HG02610 (cell line): ENCODE results near the gene STIM1.
"Not testable (repeated sequence)": the region's sequence is repeated elsewhere in the genome, so short reads cannot be mapped to it uniquely, and the experiment has no call there.

Source experiments
- ATAC-seq: cut with Tn5 transposase; IDR thresholded peaks from one replicate; pipeline ENCODE4 v1.9.1; 2021; ENCODE audit warnings: mild to moderate bottlenecking, moderate library complexity; ENCODE audit not compliant: unreplicated experiment

The STIM1 gene

GRCh38 chr11:3854977-3855807 lies at the start of gene STIM1:
STIM1 (plus strand) TSS chr11:3855664; CDS start chr11:3856271, 607 bp downstream.
- ATAC-seq, result peak; percentile 56

DNA sequence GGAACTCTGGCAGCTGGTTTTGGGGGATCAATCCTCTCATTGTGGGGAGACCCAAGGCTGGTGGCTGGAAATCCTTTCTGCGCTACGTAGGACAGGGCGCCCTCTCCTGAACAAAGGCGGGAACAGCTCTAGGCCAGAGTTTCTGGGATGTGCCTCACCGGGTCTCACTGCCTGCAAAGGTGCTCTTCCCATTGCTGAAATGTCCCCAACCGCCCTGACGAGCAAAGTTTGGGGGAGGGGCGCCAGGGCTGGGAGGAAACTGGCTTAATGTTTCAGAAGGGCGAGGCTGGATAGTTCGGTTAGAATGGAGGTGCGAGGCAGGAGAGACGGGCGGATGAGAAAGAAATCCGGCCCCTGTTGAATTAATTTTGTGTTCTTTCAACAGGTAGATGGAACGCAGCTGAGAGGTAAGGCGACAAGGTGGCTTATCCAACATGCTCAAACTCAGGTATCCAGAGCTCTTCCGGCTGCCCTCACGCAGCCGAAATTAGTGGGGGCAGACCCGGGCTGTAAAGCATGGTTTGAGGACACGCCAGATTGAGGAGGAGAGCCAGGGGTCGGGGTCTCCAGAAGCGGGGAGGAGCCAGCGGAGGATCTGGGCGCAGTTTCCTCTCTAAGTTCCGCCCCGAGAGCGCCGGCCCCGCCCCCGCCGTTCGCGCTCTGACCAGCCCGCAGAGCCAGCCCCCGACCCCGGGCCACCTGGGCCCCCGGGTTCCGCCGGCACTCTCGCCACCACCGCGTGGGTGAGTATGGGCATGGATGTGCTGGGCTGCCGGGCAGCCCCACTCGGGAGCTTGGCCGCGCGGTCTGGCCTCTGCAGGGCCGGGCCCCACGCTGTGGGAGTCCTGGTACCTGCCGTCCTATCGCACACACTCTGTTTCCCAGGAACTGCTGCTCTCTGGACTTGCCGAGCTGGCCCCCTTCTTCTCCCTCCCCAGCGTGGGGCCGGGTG lies 47.3 kb upstream of the STIM1 start, which contains the start of gene PGAP2:
Gene PGAP2, plus strand, starts transcription at position 652 of the 952 bp plus-strand sequence. CDS start 2,700 bp downstream, outside the sequence.
- ATAC-seq, result peak; percentile 73

DNA sequence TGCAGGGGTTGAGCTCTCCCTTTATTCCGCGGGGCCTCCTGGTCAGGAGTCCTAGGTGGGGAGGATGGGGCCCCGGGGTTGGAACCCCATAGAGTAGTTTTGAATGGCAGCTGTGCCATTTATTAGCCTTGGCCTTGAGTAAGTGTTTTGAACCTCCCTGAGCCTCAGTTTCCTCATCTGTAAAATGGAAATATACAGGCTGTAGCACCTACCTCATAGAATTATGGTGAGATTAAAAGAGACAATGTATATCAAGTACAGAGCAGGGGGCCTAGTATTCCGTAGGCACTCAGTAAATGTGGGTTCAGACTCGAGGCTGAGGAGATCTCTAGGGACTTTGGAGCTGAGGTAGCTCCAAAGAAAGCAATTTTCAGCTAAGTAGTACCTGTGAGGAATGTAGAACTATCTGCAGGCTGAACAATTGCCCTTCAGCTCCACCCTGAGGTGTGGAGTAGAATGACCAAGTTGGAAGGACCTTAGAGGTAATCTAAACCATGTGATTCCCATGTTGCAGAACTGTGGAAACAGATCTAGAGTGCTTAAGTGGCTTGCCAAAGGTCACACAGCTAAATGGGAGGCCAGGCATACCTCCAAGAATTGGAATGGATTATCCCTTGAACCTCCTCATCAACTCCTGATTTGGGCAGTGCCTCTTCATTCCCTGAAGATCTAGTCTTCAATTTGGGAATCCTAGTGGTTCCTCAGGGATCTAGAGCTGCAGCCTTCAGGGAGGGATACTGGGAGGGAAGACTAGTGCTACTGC lies 46.4 kb upstream of the STIM1 start:
- peak; percentile 72 for ATAC-seq

DNA sequence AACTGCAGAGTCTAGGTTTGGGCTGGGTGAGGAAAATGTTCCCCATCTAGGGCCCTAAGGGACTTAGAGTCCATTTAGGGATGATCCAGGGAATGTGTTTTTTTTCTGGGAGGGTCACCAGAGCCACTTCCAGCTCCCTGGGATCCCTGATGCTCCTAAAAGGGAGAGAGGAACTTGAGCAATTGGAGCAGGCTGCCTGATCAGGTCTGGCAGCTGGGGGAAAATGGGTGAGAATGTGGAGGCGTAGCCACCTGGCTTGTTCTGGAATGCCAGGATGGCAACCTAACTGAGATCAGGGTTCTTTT lies 45.9 kb upstream of the STIM1 start:
- no peak for ATAC-seq

DNA sequence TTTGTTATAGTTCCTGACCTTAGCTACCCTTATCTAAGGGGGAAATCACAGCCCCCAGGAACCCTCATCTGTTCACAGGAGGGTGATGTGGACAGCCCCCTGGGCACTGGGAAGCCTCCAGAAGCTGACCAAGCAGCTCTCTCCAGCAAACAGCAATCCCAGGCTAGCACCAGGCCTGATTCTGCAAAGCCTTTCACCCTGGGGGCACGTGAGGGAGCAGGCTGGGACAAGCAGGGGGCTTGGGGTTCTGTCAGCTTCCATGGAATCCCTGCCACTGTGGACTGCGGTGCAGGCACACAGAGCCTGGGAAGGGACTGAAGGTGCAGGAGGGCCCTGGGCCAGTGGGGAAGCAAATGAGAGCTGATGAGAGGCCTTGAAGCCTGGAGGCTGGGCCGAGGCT lies 45.0 kb upstream of the STIM1 start:
- ATAC-seq, result no peak

GRCh38 chr11:3810951-3811350 lies 44.5 kb upstream of the STIM1 start:
- no peak for ATAC-seq

DNA sequence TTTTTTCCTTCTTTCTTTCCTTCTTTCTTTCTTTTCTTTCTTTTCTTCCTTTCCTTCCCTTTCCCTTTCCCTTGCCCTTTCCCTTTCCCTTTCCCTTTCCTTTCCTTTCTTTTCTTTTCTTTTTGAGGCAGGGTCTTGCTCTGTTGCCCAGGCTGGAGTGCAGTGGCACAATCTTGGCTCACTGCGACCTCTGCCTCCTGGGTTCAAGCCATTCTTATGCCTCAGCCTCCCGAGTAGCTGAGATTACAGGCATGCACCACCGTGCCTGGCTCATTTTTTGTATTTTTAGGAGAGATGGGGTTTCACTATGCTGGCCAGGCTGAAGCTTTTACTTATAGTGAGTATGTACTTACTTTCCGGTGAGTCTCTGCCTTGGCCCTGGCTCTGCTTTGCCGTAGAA lies 40.6 kb upstream of the STIM1 start:
- ATAC-seq, result not testable (repeated sequence)

- no peak for ATAC-seq
Observed at GRCh38 chr11:3815845-3816244, 39.6 kb upstream of the STIM1 start.

- no peak for ATAC-seq
Observed at GRCh38 chr11:3816673-3817072, 38.8 kb upstream of the STIM1 start.

GRCh38 chr11:3817181-3817800 lies 38.2 kb upstream of the STIM1 start:
- no peak for ATAC-seq

- no peak for ATAC-seq
Observed at GRCh38 chr11:3820971-3821370, 34.5 kb upstream of the STIM1 start.

DNA sequence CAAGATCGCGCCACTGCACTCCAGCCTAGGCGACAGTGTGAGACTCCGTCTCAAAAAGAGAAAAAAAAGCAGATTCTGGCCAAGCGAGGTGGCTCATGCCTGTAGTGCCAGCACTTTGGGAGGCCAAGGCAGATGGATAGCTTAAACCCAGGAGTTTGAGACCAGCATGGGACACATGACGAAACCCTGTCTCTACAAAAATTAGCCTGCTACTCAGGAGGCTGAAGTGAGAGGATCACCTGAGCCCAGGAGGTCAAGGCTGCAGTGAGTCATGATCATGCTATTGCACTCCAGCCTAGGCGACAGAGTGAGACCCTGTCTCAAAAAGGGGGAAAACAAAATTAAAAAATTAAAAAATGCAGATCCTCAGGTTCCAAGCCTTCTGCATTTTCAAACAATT lies 33.2 kb upstream of the STIM1 start:
- no peak for ATAC-seq

- no peak for ATAC-seq
Observed at GRCh38 chr11:3823303-3823702, 32.2 kb upstream of the STIM1 start.

- ATAC-seq, result no peak
Observed at GRCh38 chr11:3823762-3824506, 31.5 kb upstream of the STIM1 start.

- peak; percentile 79 for ATAC-seq
Observed at GRCh38 chr11:3824714-3825472, 30.6 kb upstream of the STIM1 start.

DNA sequence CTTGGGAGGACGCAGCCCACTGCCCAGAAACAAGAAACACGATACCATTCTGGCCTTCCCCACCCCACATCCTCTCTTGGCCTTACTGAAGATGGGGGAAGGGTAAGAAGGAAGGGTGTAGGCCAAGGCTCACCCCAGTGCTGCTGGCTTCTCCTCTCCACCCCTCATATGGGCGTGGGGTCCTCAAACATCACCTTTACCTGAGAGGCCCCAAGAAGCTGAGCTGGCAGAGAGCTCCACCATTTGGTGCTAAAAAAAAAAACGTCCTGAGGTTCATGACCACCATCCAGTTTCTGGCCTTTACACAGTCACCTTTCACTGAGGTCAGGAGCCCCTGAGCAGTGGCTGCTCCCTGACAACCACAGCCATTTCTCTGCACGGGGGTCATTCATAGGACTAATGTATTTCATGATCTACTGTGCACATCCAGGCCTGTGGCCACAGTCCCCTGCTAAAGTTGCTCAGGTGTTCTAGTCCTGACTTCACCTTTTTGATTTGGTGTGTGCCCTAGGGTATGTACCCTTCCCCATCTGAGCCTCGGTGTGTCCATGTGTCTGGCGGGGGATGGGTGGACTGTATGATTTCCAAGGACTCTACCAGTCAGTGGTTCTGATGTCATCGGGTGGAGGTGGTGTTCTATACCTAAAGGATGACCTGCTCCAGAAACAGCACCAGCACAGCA lies 29.9 kb upstream of the STIM1 start:
- ATAC-seq, result no peak

DNA sequence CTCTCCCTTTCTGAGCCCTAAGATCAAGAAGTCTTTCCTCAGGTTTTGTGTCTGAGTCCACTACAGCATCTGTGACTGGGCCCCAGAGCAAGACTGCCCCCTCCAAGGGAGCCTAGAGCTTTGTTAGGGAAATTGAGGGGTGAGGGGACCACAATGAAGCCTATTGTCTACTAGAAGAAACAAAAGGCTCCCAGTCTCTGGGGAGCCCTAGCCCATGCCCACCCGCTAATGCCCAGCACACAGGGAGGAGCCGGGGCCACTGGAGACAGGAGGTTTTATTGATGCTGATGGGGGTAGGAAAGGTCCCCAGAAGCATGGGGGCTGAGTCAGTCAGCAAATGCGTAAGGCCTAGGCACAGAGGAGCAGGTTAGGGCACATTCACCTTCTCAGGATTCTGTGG lies 28.7 kb upstream of the STIM1 start:
- ATAC-seq, result no peak

DNA sequence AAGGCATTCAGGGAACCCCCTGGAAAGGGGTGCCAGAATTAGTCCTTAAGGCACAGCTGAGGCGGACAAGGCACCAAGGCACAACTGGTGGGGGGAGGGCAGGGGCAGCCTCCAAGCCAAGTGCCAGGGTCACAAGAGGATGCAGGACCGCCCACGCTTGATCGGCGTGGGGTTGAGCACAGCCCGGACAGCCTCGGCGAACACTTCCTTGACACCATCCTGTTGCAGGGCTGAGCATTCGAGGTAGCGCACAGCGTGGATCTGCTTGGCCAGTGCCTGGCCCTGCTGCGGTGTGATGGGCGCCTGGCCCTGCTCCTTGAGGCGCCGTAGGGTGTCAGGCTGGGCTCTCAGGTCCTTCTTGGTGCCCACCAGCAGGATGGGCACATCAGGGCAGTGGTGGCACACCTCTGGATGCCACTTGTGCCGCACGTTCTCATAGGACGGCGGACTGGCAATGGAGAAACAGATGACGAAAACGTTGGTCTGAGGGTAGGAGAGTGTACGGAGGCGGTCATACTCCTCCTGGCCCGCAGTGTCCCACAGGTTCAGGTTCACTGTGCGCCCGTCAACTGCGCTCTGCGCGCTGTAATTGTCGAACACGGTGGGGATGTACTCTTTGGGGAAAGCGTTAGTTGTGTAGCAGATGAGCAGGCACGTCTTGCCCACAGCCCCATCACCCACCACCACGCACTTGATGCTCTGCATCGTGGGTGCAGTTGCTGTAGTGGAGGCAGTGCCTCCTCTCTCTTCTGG lies 27.9 kb upstream of the STIM1 start:
- no peak for ATAC-seq
